ENCODE data around the gene COTL1.

Gene COTL1

GRCh38 chr16:84570739-84571403 lies 47.0 kb downstream of the COTL1 start:
- Histone ChIP-seq H3K27me3 (replicated peaks; ENCODE audit: insufficient read depth, low read length) (no peaks in the 10 kb centered on the region), H3K4me2 (ENCODE audit: low read depth, low read length) (no peak overlapping the region), H3K4me3 (ENCODE audit: low read length) (no peak overlapping the region), H3K9me2 (replicated peaks; ENCODE audit: insufficient read depth, low read length) (no peaks in the 10 kb centered on the region), H3F3A (ENCODE audit: insufficient read depth, low read length) (no peaks in the 10 kb centered on the region), H3K27ac (ENCODE audit: low read length) (no peak overlapping the region), H2AFZ (ENCODE audit: low read length) (no peak overlapping the region), H3K9me3 (replicated peaks; ENCODE audit: insufficient read depth, low read length) (no peaks in the 10 kb centered on the region), H3K36me3 (replicated peaks; ENCODE audit: insufficient read depth, low read length) (no peaks in the 10 kb centered on the region), H3K9ac (ENCODE audit: low read length) (no peak overlapping the region), H3K4me1 (ENCODE audit: low read length) (no peaks in the 10 kb centered on the region), H3K79me2 (ENCODE audit: low read length) (no peaks in the 10 kb centered on the region), H4K20me1 (ENCODE audit: insufficient read depth, low read length) (no peaks in the 10 kb centered on the region)
- DNase-seq, result no peak
- no peak for TF ChIP-seq EZH2 (optimal IDR thresholded peaks at IDR 0.05; ENCODE audit: low read depth, low read length)
- TF ChIP-seq EZH2phosphoT487 (IDR thresholded peaks at IDR 0.05; ENCODE audit: low read length), result no peak
- no peak for TF ChIP-seq CTCF (IDR thresholded peaks at IDR 0.05; ENCODE audit: low read length)

- no peaks in the 10 kb centered on the region for H3K79me2 ChIP-seq (ENCODE audit: low read length)
- H3K9ac ChIP-seq (ENCODE audit: low read length), result no peak overlapping the region
- no peak for DNase-seq
- no peaks in the 10 kb centered on the region for H3K27me3 ChIP-seq (replicated peaks; ENCODE audit: insufficient read depth, low read length)
- H3K27ac ChIP-seq (ENCODE audit: low read length), result no peak overlapping the region
- H3K4me2 ChIP-seq (ENCODE audit: low read depth, low read length), result no peak overlapping the region
- TF ChIP-seq EZH2 (optimal IDR thresholded peaks at IDR 0.05; ENCODE audit: low read depth, low read length) (no peak), EZH2phosphoT487 (IDR thresholded peaks at IDR 0.05; ENCODE audit: low read length) (no peak), CTCF (IDR thresholded peaks at IDR 0.05; ENCODE audit: low read length) (no peak)
- no peaks in the 10 kb centered on the region for H3K4me1 ChIP-seq (ENCODE audit: low read length)
- H3K9me3 ChIP-seq (replicated peaks; ENCODE audit: insufficient read depth, low read length), result no peaks in the 10 kb centered on the region
- no peaks in the 10 kb centered on the region for H4K20me1 ChIP-seq (ENCODE audit: insufficient read depth, low read length)
- no peaks in the 10 kb centered on the region for H3K9me2 ChIP-seq (replicated peaks; ENCODE audit: insufficient read depth, low read length)
- H3K4me3 ChIP-seq (ENCODE audit: low read length), result no peak overlapping the region
- no peaks in the 10 kb centered on the region for H3K36me3 ChIP-seq (replicated peaks; ENCODE audit: insufficient read depth, low read length)
- H3F3A ChIP-seq (ENCODE audit: insufficient read depth, low read length), result no peaks in the 10 kb centered on the region
- no peak overlapping the region for H2AFZ ChIP-seq (ENCODE audit: low read length)
Measured at GRCh38 chr16:84569382-84569987, 48.4 kb downstream of the COTL1 start.

GRCh38 chr16:84568066-84568465 lies 49.8 kb downstream of the COTL1 start:
- H3K4me1 ChIP-seq (ENCODE audit: low read length), result no peaks in the 10 kb centered on the region

More at GRCh38 chr16:84568066-84568465, 49.8 kb downstream of the COTL1 start:
- no peak for DNase-seq
- no peak overlapping the region for H3K4me2 ChIP-seq (ENCODE audit: low read depth, low read length)
- no peaks in the 10 kb centered on the region for H3K27me3 ChIP-seq (replicated peaks; ENCODE audit: insufficient read depth, low read length)
- no peaks in the 10 kb centered on the region for H3K9me2 ChIP-seq (replicated peaks; ENCODE audit: insufficient read depth, low read length)
- H3K79me2 ChIP-seq (ENCODE audit: low read length), result no peaks in the 10 kb centered on the region
- no peak overlapping the region for H3K9ac ChIP-seq (ENCODE audit: low read length)
- no peak for TF ChIP-seq CTCF (IDR thresholded peaks at IDR 0.05; ENCODE audit: low read length)
- no peak for TF ChIP-seq EZH2 (optimal IDR thresholded peaks at IDR 0.05; ENCODE audit: low read depth, low read length)
- TF ChIP-seq EZH2phosphoT487 (IDR thresholded peaks at IDR 0.05; ENCODE audit: low read length), result no peak
- no peak overlapping the region for H3K27ac ChIP-seq (ENCODE audit: low read length)
- no peaks in the 10 kb centered on the region for H4K20me1 ChIP-seq (ENCODE audit: insufficient read depth, low read length)
- H3F3A ChIP-seq (ENCODE audit: insufficient read depth, low read length), result no peaks in the 10 kb centered on the region
- no peak overlapping the region for H2AFZ ChIP-seq (ENCODE audit: low read length)
- H3K36me3 ChIP-seq (replicated peaks; ENCODE audit: insufficient read depth, low read length), result no peaks in the 10 kb centered on the region
- no peaks in the 10 kb centered on the region for H3K9me3 ChIP-seq (replicated peaks; ENCODE audit: insufficient read depth, low read length)
- no peak overlapping the region for H3K4me3 ChIP-seq (ENCODE audit: low read length)
